Measurements from ENCODE around the gene AAMP. TPM values are rescaled to one million over a fixed set of nuclear protein-coding genes. Genes with fewer than 3 reads are reported as not detected.

The AAMP gene
- total RNA-seq, 1 experiment from 2014 or later, result 126 TPM

DNA sequence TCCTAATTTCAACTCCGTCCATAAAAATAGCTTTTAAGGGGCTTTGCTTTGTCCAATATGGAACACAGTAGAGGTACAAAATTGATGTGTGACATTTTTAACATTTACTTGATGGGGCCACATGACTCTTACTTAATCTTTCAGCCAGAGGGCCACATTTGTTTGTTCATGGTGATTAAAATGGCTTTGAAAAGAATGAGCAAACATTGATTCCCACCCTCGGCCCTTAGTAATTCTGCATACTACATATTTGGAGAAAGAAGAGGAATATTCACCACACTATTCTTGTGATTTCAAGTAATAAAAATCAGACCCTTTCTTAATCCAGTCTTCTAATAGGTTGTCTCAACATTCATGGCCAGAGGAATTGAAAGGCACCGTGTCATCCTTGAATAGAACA, 35.4 kb downstream of the AAMP start:
- no peak for DNase-seq
- H3K9me3 ChIP-seq (ENCODE audit: insufficient read depth, low read depth), result no peaks in the 10 kb centered on the region
- H3K27me3 ChIP-seq (ENCODE audit: insufficient read depth, low read depth), result no peaks in the 10 kb centered on the region
- H3K36me3 ChIP-seq (ENCODE audit: low read depth), result peaks cover 76% of the 10 kb centered on the region
- no peaks in the 10 kb centered on the region; the same call in 1 of the 2 replicates for H4K20me1 ChIP-seq (ENCODE audit: insufficient read depth)
- no peak overlapping the region for H3K27ac ChIP-seq
- no peak overlapping the region for H3K4me3 ChIP-seq
- H3K4me2 ChIP-seq, result no peak overlapping the region
- no peak for TF ChIP-seq EZH2 (IDR thresholded peaks at IDR 0.05; ENCODE audit: low read depth)
- TF ChIP-seq, protein P1, sequence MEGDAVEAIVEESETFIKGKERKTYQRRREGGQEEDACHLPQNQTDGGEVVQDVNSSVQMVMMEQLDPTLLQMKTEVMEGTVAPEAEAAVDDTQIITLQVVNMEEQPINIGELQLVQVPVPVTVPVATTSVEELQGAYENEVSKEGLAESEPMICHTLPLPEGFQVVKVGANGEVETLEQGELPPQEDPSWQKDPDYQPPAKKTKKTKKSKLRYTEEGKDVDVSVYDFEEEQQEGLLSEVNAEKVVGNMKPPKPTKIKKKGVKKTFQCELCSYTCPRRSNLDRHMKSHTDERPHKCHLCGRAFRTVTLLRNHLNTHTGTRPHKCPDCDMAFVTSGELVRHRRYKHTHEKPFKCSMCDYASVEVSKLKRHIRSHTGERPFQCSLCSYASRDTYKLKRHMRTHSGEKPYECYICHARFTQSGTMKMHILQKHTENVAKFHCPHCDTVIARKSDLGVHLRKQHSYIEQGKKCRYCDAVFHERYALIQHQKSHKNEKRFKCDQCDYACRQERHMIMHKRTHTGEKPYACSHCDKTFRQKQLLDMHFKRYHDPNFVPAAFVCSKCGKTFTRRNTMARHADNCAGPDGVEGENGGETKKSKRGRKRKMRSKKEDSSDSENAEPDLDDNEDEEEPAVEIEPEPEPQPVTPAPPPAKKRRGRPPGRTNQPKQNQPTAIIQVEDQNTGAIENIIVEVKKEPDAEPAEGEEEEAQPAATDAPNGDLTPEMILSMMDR (conservative IDR thresholded peaks at IDR 0.05), result no peak
- intact Hi-C loops (cut with micrococcal nuclease; ENCODE audit: unreplicated experiment), result no loop called here
- no peaks in the 10 kb centered on the region for H3K9me2 ChIP-seq (ENCODE audit: insufficient read depth)
- H3K79me2 ChIP-seq (ENCODE audit: low read depth), result peaks cover 13% of the 10 kb centered on the region; the same call in 1 of the 2 replicates
- ChIA-PET CTCF (no interaction called here), POLR2A (ENCODE audit: unreplicated experiment) (no interaction called here)
- no TSS peak for BruUV-seq (replicated peaks)
- H2AFZ ChIP-seq, result no peak overlapping the region
- peaks cover 18% of the 10 kb centered on the region for H3F3A ChIP-seq (ENCODE audit: insufficient read depth, low read depth)
- peaks cover 14% of the 10 kb centered on the region for H3K4me1 ChIP-seq (replicated peaks; ENCODE audit: insufficient read depth)

DNA sequence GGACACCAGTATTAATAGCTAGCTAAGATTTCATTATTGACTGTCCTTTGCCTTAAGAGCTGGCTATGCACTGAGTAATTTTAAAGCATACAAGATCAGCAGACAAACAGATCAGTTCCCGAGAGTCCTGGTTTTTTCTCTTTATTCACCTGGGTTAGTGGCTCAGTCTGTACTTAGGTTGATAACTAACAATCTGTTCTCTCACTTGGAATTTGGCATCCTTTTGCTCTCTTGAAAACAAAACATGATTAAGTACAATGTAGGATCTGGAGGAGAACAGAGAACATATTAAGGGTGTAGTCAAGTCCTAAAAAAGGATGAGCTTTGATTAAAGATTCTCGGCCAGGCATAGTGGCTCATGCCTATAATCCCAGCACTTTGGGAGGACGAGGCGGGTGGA, 36.4 kb downstream of the AAMP start:
- Histone ChIP-seq H3K27me3 (ENCODE audit: insufficient read depth, low read depth) (no peaks in the 10 kb centered on the region), H4K20me1 (ENCODE audit: insufficient read depth) (no peaks in the 10 kb centered on the region; the same call in 1 of the 2 replicates), H3K36me3 (ENCODE audit: low read depth) (peaks cover 74% of the 10 kb centered on the region), H3K9me2 (ENCODE audit: insufficient read depth) (no peaks in the 10 kb centered on the region), H3K27ac (no peak overlapping the region), H3F3A (ENCODE audit: insufficient read depth, low read depth) (peaks cover 28% of the 10 kb centered on the region), H3K4me1 (replicated peaks; ENCODE audit: insufficient read depth) (peaks cover 24% of the 10 kb centered on the region), H3K4me3 (no peak overlapping the region), H2AFZ (no peak overlapping the region), H3K4me2 (no peak overlapping the region), H3K79me2 (ENCODE audit: low read depth) (peaks cover 13% of the 10 kb centered on the region; the same call in 1 of the 2 replicates), H3K9me3 (ENCODE audit: insufficient read depth, low read depth) (no peaks in the 10 kb centered on the region)
- TF ChIP-seq EZH2 (IDR thresholded peaks at IDR 0.05; ENCODE audit: low read depth), result no peak
- TF ChIP-seq, protein P1 (conservative IDR thresholded peaks at IDR 0.05), result no peak
- ChIA-PET POLR2A (ENCODE audit: unreplicated experiment) (no interaction called here), CTCF (no interaction called here)
- intact Hi-C loops (cut with micrococcal nuclease; ENCODE audit: unreplicated experiment), result no loop called here
- no peak for DNase-seq
- no TSS peak for BruUV-seq (replicated peaks)

DNA sequence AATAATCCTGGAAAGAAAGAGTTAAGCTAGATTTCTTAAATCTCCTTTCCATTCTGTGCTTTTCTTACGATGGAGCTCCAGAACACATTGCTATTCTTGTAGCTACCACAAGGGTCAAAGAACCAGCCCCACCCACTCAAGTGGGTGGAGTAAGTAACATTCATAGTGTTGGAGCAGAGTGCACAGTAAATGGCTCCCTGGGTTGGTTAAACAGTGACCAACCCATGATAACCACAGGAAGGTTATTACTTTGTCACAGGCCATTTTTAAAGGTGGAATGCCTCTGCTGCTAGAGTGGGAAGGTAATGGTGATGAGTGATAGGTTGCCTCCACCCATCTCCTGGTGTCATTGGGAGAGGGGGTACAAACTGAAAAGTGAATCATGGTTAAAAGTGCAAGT, 39.1 kb downstream of the AAMP start:
- peaks cover 32% of the 10 kb centered on the region for H3K4me1 ChIP-seq (replicated peaks; ENCODE audit: insufficient read depth)
- intact Hi-C loops (cut with micrococcal nuclease; ENCODE audit: unreplicated experiment), result no loop called here
- no peaks in the 10 kb centered on the region for H3K9me3 ChIP-seq (ENCODE audit: insufficient read depth, low read depth)
- peaks cover 71% of the 10 kb centered on the region for H3K36me3 ChIP-seq (ENCODE audit: low read depth)
- CTCF ChIA-PET, result no interaction called here
- no peak overlapping the region for H3K4me2 ChIP-seq
- POLR2A ChIA-PET (ENCODE audit: unreplicated experiment), result interaction anchor here (0.6 kb wide), 1 partner anchor 15 kb away, joined by 3 read pairs; no protein-coding TSS in a partner anchor
- H3K27me3 ChIP-seq (ENCODE audit: insufficient read depth, low read depth), result no peaks in the 10 kb centered on the region
- H3K27ac ChIP-seq, result no peak overlapping the region
- no peaks in the 10 kb centered on the region for H4K20me1 ChIP-seq (ENCODE audit: insufficient read depth)
- peaks cover 42% of the 10 kb centered on the region for H3F3A ChIP-seq (ENCODE audit: insufficient read depth, low read depth)
- no TSS peak for BruUV-seq (replicated peaks)
- TF ChIP-seq, protein P1 (conservative IDR thresholded peaks at IDR 0.05), result no peak
- TF ChIP-seq EZH2 (IDR thresholded peaks at IDR 0.05; ENCODE audit: low read depth), result no peak
- H3K4me3 ChIP-seq, result no peak overlapping the region
- no peak for DNase-seq
- H3K79me2 ChIP-seq (ENCODE audit: low read depth), result peaks cover 13% of the 10 kb centered on the region; the same call in 1 of the 2 replicates
- no peaks in the 10 kb centered on the region for H3K9me2 ChIP-seq (ENCODE audit: insufficient read depth)
- no peak overlapping the region for H2AFZ ChIP-seq

Measured in PC-9 (cell line).